ENCODE data around the gene MAPKAP1.

- no peak for TF ChIP-seq CTCF (IDR thresholded peaks at IDR 0.05; ENCODE audit: low read depth, low read length)
- TF ChIP-seq MAX (IDR thresholded peaks at IDR 0.05; ENCODE audit: low read depth, low read length), result no peak
- no peak for TF ChIP-seq POLR2A (IDR thresholded peaks at IDR 0.05; ENCODE audit: extremely low read depth, insufficient read length)
Measured at GRCh38 chr9:125646621-125647100, 60.3 kb downstream of the MAPKAP1 start.

All from NB4 (cell line).